ENCODE results near the gene WNT3A. TPM values are rescaled to one million over a fixed set of nuclear protein-coding genes. Genes with fewer than 3 reads are reported as not detected.

Gene WNT3A
- polyA plus RNA-seq, 3 donors, result 0.08 to 0.17 (median 0.14) TPM

- peak; percentile 89 to 93 (median 92) for DNase-seq (ENCODE audit: low read depth in 3 of 3, low spot score in 2 of 3)
These were observed 102.5 kb downstream of the WNT3A start, which contains the start of gene MRPL55 for GRCh38 chr1:228109073-228109961. MRPL55 (minus strand) TSS chr1:228109299; CDS start chr1:228108260, 1,039 bp downstream.

- DNase-seq (ENCODE audit: low read depth in 3 of 3, low spot score in 2 of 3), result no peak
These were observed 103.2 kb downstream of the WNT3A start for GRCh38 chr1:228109962-228110488.

GRCh38 chr1:228110556-228110955 is 103.8 kb downstream of the WNT3A start:
- no peak for DNase-seq (ENCODE audit: low read depth in 3 of 3, low spot score in 2 of 3)

Other genes starting within 250 kb of the WNT3A start
- not detected for gene PRSS38, start 191.3 kb upstream of the WNT3A start, polyA plus RNA-seq (ENCODE audit: insufficient read length in 3 of 3)
- gene WNT9A, start 59.1 kb upstream of the WNT3A start, polyA plus RNA-seq (ENCODE audit: insufficient read length in 3 of 3), result 1 to 10 TPM; 1.0 to 1.2 (median 1.1) TPM
- gene ARF1, start 75.7 kb downstream of the WNT3A start, polyA plus RNA-seq (ENCODE audit: insufficient read length in 3 of 3), result 100 to 1,000 TPM; 317 to 338 (median 319) TPM
- 10 to 100 TPM; 13.8 to 16.7 (median 15.3) TPM for gene C1orf35, start 96.3 kb downstream of the WNT3A start, polyA plus RNA-seq (ENCODE audit: insufficient read length in 3 of 3)
- gene MRPL55, start 102.3 kb downstream of the WNT3A start, polyA plus RNA-seq (ENCODE audit: insufficient read length in 3 of 3), result 10 to 100 TPM; 36.2 to 38.9 (median 37.8) TPM
- gene GUK1, start 133.3 kb downstream of the WNT3A start, polyA plus RNA-seq (ENCODE audit: insufficient read length in 3 of 3), result 100 to 1,000 TPM in 1 of 3 donors, 10 to 100 TPM in 2; 93.5 to 106 (median 97.6) TPM
- gene GJC2, start 142.9 kb downstream of the WNT3A start, polyA plus RNA-seq (ENCODE audit: insufficient read length in 3 of 3), result under 1 TPM; 0.46 to 0.71 (median 0.51) TPM
- 1 to 10 TPM; 4.2 to 4.6 (median 4.4) TPM for gene IBA57, start 158.8 kb downstream of the WNT3A start, polyA plus RNA-seq (ENCODE audit: insufficient read length in 3 of 3)
- gene OBSCN, start 201.0 kb downstream of the WNT3A start, polyA plus RNA-seq (ENCODE audit: insufficient read length in 3 of 3), result 10 to 100 TPM; 20.2 to 22.0 (median 20.9) TPM